NB4 (cell line): ENCODE results near the gene CCDC102B.
A peak's percentile ranks its signal among the peaks of the same experiment; 100 is the strongest.

Experiments used
- DNase-seq: peaks from one replicate; pipeline ENCODE4 v3.0.0; 2010; ENCODE audit warnings: low read depth
- H3K4me3 ChIP-seq: one replicate; pipeline ENCODE4 v1.5.1; 2011; ENCODE audit warnings: mild to moderate bottlenecking, low read depth, low read length, moderate library complexity
- MAX ChIP-seq: IDR thresholded peaks from 2 replicates; pipeline ENCODE4 v1.6.1; 2011; ENCODE audit warnings: low read depth, low read length
- MYC ChIP-seq: IDR thresholded peaks from 2 replicates; pipeline ENCODE4 v1.6.1; 2011; ENCODE audit warnings: low read depth, low read length
- POLR2A ChIP-seq: IDR thresholded peaks from 2 replicates; pipeline ENCODE4 v1.6.1; 2011; ENCODE audit warnings: mild to moderate bottlenecking; ENCODE audit not compliant: insufficient read length; ENCODE audit errors: extremely low read depth
- TF ChIP-seq, protein P1 (sequence below): IDR thresholded peaks from one replicate; pipeline ENCODE4 v1.5.1; 2012; ENCODE audit warnings: low read depth, low read length

CCDC102B gene

DNA sequence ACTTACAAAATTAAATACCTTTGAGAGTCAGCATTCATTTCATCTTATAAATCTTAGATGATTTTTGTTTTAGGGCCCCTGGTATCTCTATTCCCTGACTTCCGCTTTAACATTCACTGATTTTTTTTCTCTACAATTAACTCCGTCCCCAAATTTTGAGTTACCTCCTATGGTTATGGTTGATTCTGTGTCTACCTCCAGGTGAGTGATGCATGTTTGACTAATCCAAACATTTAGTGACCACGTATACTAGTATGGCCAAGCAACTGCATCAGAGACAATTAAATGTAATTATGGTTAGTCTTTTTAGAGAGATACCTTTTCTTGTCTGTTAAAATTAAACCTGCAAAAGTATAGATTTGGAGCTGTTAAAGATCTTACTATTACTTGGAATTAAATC is 120.3 kb downstream of the CCDC102B start:
- H3K4me3 ChIP-seq: no peak overlapping the region
- no peak for TF ChIP-seq MAX
- TF ChIP-seq, protein P1, sequence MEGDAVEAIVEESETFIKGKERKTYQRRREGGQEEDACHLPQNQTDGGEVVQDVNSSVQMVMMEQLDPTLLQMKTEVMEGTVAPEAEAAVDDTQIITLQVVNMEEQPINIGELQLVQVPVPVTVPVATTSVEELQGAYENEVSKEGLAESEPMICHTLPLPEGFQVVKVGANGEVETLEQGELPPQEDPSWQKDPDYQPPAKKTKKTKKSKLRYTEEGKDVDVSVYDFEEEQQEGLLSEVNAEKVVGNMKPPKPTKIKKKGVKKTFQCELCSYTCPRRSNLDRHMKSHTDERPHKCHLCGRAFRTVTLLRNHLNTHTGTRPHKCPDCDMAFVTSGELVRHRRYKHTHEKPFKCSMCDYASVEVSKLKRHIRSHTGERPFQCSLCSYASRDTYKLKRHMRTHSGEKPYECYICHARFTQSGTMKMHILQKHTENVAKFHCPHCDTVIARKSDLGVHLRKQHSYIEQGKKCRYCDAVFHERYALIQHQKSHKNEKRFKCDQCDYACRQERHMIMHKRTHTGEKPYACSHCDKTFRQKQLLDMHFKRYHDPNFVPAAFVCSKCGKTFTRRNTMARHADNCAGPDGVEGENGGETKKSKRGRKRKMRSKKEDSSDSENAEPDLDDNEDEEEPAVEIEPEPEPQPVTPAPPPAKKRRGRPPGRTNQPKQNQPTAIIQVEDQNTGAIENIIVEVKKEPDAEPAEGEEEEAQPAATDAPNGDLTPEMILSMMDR: no peak
- no peak for TF ChIP-seq MYC
- no peak for DNase-seq

- no peak for TF ChIP-seq MYC
- TF ChIP-seq POLR2A: no peak
- TF ChIP-seq, protein P1: no peak
- no peak for TF ChIP-seq MAX
- no peak for DNase-seq
Measured at GRCh38 chr18:68919900-68920299, 122.0 kb downstream of the CCDC102B start.

DNA sequence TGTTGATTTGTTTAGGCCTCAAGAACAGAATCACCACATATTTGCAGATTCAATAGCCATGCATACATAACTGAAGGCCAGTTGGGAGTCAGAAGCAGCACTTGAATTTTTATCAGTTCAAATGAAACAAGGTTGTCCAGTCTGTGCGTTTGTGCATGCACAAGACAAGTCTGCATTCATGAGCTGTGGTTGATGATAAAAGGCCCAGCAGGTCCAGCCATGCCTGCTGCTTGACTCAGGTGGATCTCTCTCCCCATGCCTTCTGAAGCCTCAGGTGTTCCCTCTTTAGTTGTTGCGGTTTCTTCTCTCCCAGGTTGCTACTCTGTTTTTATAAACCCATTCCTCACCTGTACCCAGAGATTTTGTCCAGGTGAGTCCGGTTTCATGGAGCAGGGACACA is 124.5 kb downstream of the CCDC102B start:
- TF ChIP-seq, protein P1: no peak
- no peak for TF ChIP-seq POLR2A
- no peak for TF ChIP-seq MYC
- TF ChIP-seq MAX: no peak
- DNase-seq: no peak
- H3K4me3 ChIP-seq: no peak overlapping the region

More at GRCh38 chr18:68919900-68920299, 122.0 kb downstream of the CCDC102B start:
- no peak overlapping the region for H3K4me3 ChIP-seq

- peak; percentile 12 for DNase-seq
- no peak overlapping the region for H3K4me3 ChIP-seq
- no peak for TF ChIP-seq MYC
- TF ChIP-seq POLR2A: no peak
- TF ChIP-seq, protein P1: peak; percentile 10
- no peak for TF ChIP-seq MAX
Measured at GRCh38 chr18:68925268-68925667, 127.4 kb downstream of the CCDC102B start.

- TF ChIP-seq MAX (no peak), MYC (no peak), POLR2A (no peak)
- TF ChIP-seq, protein P1: no peak
- DNase-seq: no peak
- no peak overlapping the region for H3K4me3 ChIP-seq
Measured at GRCh38 chr18:68928762-68929675, 131.1 kb downstream of the CCDC102B start.
